ENCODE measurements around the gene IPO13. TPM values are rescaled to one million over a fixed set of nuclear protein-coding genes. Genes with fewer than 3 reads are reported as not detected.

IPO13 gene
- total RNA-seq, 4 donors from 2014 or later = 81.9 to 171 (median 105) TPM

- ATAC-seq (peak in 1 of 2 donors; percentile 78), DNase-seq (peak in 1 of 2 donors; percentile 69)
- Histone ChIP-seq H3K36me3 (peaks cover 0 to 67% of the 10 kb centered on the region in 2 donors), H3K9me3 (no peaks in the 10 kb centered on the region), H3K27ac (peak overlapping the region; percentile 9 to 72 (median 44)), H3K4me1 (peaks cover 30 to 31% of the 10 kb centered on the region in 2 donors), H3K4me3 (no peak overlapping the region), H3K27me3 (no peaks in the 10 kb centered on the region)
- in situ Hi-C loops (cut with MboI; ENCODE audit: low sequenced_read_pairs in 4 of 4) = no loop called here
- TF ChIP-seq CTCF (IDR thresholded peaks at IDR 0.05 in 4 of 5, conservative IDR thresholded peaks at IDR 0.05 in 1 of 5) (no peak), POLR2A (IDR thresholded peaks at IDR 0.05) (no peak)
- intact Hi-C loops (cut with DNase I; ENCODE audit: low total_unique reads) = no loop called here
Measured at GRCh38 chr1:43957407-43958040, 10.8 kb downstream of the IPO13 start.

DNA sequence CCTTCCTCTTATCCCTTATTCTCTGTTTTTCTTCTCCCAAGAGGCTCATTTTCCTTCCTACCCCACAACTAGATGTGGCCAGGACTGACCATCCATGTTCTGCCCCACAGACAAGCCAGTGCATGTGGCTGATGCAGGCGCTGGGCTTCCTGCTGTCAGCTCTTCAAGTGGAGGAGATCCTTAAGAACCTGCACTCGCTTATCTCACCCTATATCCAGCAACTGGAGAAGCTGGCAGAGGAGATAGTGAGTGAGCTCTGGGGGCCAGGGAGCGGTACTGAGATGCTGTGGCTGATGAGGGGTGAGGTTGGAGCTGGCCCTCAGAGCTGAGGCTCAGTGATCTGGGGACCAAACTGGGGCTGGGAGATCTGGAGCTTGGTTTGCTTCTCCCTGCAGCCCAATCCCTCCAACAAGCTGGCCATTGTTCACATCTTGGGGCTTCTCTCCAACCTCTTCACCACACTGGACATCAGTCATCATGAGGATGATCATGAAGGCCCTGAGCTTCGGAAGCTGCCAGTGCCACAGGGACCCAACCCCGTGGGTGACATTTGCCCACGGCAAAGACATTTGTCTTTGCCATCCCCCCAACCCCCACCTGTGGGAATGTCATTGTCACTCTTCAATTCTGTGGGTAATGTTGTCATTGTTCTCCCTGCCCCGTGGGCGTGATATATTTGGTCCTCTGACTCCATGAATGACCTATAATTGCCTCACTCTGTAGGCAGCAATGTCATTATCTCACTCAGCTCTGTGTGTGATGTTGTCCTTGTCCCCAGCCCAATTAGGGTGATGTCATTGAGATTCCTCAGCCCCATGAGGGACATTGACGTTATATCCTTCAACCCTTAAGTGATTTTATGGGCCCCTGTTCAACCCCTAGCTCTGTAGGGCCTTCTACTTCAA is 11.9 kb downstream of the IPO13 start:
- ATAC-seq (no peak), DNase-seq (no peak)
- peaks cover 0 to 78% of the 10 kb centered on the region in 2 donors for H3K36me3 ChIP-seq
- H3K27ac ChIP-seq = peak overlapping the region in 2 of 4 donors; percentile 26 to 72
- in situ Hi-C loops (cut with MboI; ENCODE audit: low sequenced_read_pairs in 4 of 4) = no loop called here
- no peaks in the 10 kb centered on the region for H3K27me3 ChIP-seq
- intact Hi-C loops (cut with DNase I; ENCODE audit: low total_unique reads) = no loop called here
- no peak for TF ChIP-seq POLR2A (IDR thresholded peaks at IDR 0.05)
- no peak for TF ChIP-seq CTCF (IDR thresholded peaks at IDR 0.05 in 4 of 5, conservative IDR thresholded peaks at IDR 0.05 in 1 of 5)
- H3K4me1 ChIP-seq = peaks cover 20 to 24% of the 10 kb centered on the region in 2 donors
- H3K9me3 ChIP-seq = no peaks in the 10 kb centered on the region
- no peak overlapping the region for H3K4me3 ChIP-seq

- TF ChIP-seq CTCF (IDR thresholded peaks at IDR 0.05 in 4 of 5, conservative IDR thresholded peaks at IDR 0.05 in 1 of 5) (no peak), POLR2A (IDR thresholded peaks at IDR 0.05) (no peak)
- H3K9me3 ChIP-seq = no peaks in the 10 kb centered on the region
- no peak overlapping the region for H3K4me3 ChIP-seq
- intact Hi-C loops (cut with DNase I; ENCODE audit: low total_unique reads) (no loop called here), in situ Hi-C loops (cut with MboI; ENCODE audit: low sequenced_read_pairs in 4 of 4) (no loop called here)
- ATAC-seq (no peak), DNase-seq (no peak)
- no peak overlapping the region for H3K27ac ChIP-seq
- H3K27me3 ChIP-seq = no peaks in the 10 kb centered on the region
- H3K4me1 ChIP-seq = peaks cover 0 to 5% of the 10 kb centered on the region in 2 donors
- H3K36me3 ChIP-seq = peaks cover 0 to 100% of the 10 kb centered on the region in 2 donors
Measured at GRCh38 chr1:43960798-43961197, 14.0 kb downstream of the IPO13 start.

GRCh38 chr1:43961692-43962091 is 14.9 kb downstream of the IPO13 start:
- intact Hi-C loops (cut with DNase I; ENCODE audit: low total_unique reads) = no loop called here
- H3K4me1 ChIP-seq = peaks cover 0 to 5% of the 10 kb centered on the region in 2 donors

More at GRCh38 chr1:43961692-43962091, 14.9 kb downstream of the IPO13 start:
- DNase-seq (no peak), ATAC-seq (no peak)
- Histone ChIP-seq H3K27me3 (no peaks in the 10 kb centered on the region), H3K9me3 (no peaks in the 10 kb centered on the region), H3K4me3 (no peak overlapping the region), H3K36me3 (peaks cover 0 to 99% of the 10 kb centered on the region in 2 donors), H3K27ac (no peak overlapping the region)
- TF ChIP-seq POLR2A (IDR thresholded peaks at IDR 0.05) (no peak), CTCF (IDR thresholded peaks at IDR 0.05 in 4 of 5, conservative IDR thresholded peaks at IDR 0.05 in 1 of 5) (no peak)
- in situ Hi-C loops (cut with MboI; ENCODE audit: low sequenced_read_pairs in 4 of 4) = no loop called here

Data from gastrocnemius medialis (tissue), 4 donors.